ENCODE results near the gene MMP25.

DNA sequence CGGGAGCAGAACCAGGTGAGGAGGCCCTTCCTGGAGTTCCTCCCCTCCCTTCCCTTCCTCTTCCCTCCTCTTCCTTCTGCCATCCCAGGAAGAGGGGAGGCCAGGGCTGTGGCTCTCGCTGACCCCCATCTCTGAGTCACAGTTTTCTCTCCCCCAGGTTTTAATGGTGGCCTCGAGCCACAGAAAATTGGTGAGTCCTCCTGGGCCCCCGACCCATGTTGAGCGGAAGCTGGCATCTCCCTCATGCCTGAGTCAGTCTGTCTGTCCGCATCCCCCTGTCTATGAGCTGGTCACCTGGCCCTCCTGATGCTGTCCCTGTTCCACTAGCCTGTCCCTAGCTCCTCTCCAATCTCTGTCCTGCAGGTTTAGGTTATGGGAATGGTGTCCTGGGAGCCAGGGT lies 46.4 kb upstream of the MMP25 start:
- TF ChIP-seq, protein P1, sequence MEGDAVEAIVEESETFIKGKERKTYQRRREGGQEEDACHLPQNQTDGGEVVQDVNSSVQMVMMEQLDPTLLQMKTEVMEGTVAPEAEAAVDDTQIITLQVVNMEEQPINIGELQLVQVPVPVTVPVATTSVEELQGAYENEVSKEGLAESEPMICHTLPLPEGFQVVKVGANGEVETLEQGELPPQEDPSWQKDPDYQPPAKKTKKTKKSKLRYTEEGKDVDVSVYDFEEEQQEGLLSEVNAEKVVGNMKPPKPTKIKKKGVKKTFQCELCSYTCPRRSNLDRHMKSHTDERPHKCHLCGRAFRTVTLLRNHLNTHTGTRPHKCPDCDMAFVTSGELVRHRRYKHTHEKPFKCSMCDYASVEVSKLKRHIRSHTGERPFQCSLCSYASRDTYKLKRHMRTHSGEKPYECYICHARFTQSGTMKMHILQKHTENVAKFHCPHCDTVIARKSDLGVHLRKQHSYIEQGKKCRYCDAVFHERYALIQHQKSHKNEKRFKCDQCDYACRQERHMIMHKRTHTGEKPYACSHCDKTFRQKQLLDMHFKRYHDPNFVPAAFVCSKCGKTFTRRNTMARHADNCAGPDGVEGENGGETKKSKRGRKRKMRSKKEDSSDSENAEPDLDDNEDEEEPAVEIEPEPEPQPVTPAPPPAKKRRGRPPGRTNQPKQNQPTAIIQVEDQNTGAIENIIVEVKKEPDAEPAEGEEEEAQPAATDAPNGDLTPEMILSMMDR (IDR thresholded peaks at IDR 0.05): no peak
- no peak for TF ChIP-seq POLR2A (IDR thresholded peaks at IDR 0.05; ENCODE audit: low read depth)
